ENCODE measurements around the gene NCKAP1. TPM values are rescaled to one million over a fixed set of nuclear protein-coding genes. Genes with fewer than 3 reads are reported as not detected.

NCKAP1 gene
- total RNA-seq, 1 experiment from 2014 or later = 115 TPM

DNA sequence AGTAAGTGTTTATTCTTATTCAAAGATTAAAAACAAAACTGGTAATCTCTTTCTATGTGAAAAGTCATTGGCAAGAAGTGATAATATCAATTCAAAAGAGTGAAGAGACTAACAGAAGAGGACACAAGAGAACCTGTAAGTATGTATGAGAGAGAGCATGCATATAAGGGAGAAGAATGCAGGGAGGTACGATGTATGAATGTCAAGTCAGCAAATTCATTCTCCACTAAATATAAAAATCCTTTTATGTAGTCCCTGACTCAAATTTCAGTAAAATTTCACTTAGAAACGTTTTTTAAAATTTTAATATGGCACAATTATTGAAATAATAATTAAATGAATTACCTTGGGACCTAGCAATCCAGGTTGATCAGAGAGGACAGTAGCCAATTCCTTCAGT is 55.3 kb downstream of the NCKAP1 start:
- ChIA-PET POLR2A (no interaction called here), CTCF (no interaction called here), RAD21 (ENCODE audit: low non-redundant PET in 1 of 2, low total read pairs in 2 of 2, uncharacterized antibody in 2 of 2, unreplicated experiment in 2 of 2) (no interaction called here)
- Histone ChIP-seq H2AFZ (ENCODE audit: low read depth, low read length, poor library complexity, severe bottlenecking) (no peak overlapping the region), H3K9me3 (ENCODE audit: control insufficient read depth in 1 of 2, insufficient read depth in 1 of 2, low read depth in 1 of 2, low read length in 2 of 2) (no peaks in the 10 kb centered on the region), H3K36me3 (ENCODE audit: control insufficient read depth in 1 of 2, insufficient read depth in 2 of 2, low read length in 2 of 2) (peaks cover 17 to 29% of the 10 kb centered on the region in 2 experiments), H3K4me3 (replicated peaks in 1 of 2; ENCODE audit: low read depth in 1 of 2, low read length in 2 of 2) (no peak overlapping the region), H3K9me2 (ENCODE audit: insufficient read depth) (no peaks in the 10 kb centered on the region), H3K9ac (ENCODE audit: low read length) (no peak overlapping the region), H4K20me1 (ENCODE audit: insufficient read depth) (no peaks in the 10 kb centered on the region), H3K4me1 (ENCODE audit: control insufficient read depth in 1 of 2, insufficient read depth in 2 of 2, low read length in 2 of 2) (no peaks in the 10 kb centered on the region), H3K79me2 (ENCODE audit: insufficient read depth, low read length) (no peaks in the 10 kb centered on the region), H3K4me2 (ENCODE audit: low read length) (no peak overlapping the region), H3K27me3 (ENCODE audit: insufficient read depth, low read length) (no peaks in the 10 kb centered on the region), H3K27ac (ENCODE audit: low read depth, low read length) (no peak overlapping the region)
- DNase-seq (ENCODE audit: low read depth, low spot score) (no peak), ATAC-seq (no peak)
- TF ChIP-seq ZNF274 (IDR thresholded peaks at IDR 0.05; ENCODE audit: low read depth, low read length) (no peak), YY1 (IDR thresholded peaks at IDR 0.05; ENCODE audit: extremely low read depth, insufficient replicate concordance, low read depth, low read length) (no peak), POLR2AphosphoS5 (IDR thresholded peaks at IDR 0.05; ENCODE audit: low read depth, low read length) (no peak), EZH2 (IDR thresholded peaks at IDR 0.05) (no peak), EZH2phosphoT487 (IDR thresholded peaks at IDR 0.05; ENCODE audit: borderline replicate concordance) (no peak), TCF7L2 (IDR thresholded peaks at IDR 0.05; ENCODE audit: borderline replicate concordance, extremely low read depth, insufficient read depth, insufficient read length) (no peak), POLR2A (IDR thresholded peaks at IDR 0.05; ENCODE audit: borderline replicate concordance, extremely low read depth, insufficient read depth, insufficient read length) (no peak), RAD21 (IDR thresholded peaks at IDR 0.05; ENCODE audit: low read depth) (no peak), FOSL1 (IDR thresholded peaks at IDR 0.05; ENCODE audit: low read depth) (no peak), ZBTB33 (IDR thresholded peaks at IDR 0.05; ENCODE audit: extremely low read depth, insufficient replicate concordance, low read length) (no peak), SIN3A (IDR thresholded peaks at IDR 0.05; ENCODE audit: low read depth) (no peak), ZFX (IDR thresholded peaks at IDR 0.05) (no peak), EGR1 (IDR thresholded peaks at IDR 0.05; ENCODE audit: low read depth) (no peak)
- TF ChIP-seq, protein P1, sequence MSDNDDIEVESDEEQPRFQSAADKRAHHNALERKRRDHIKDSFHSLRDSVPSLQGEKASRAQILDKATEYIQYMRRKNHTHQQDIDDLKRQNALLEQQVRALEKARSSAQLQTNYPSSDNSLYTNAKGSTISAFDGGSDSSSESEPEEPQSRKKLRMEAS (IDR thresholded peaks at IDR 0.05) = no peak
- TF ChIP-seq, protein P2, sequence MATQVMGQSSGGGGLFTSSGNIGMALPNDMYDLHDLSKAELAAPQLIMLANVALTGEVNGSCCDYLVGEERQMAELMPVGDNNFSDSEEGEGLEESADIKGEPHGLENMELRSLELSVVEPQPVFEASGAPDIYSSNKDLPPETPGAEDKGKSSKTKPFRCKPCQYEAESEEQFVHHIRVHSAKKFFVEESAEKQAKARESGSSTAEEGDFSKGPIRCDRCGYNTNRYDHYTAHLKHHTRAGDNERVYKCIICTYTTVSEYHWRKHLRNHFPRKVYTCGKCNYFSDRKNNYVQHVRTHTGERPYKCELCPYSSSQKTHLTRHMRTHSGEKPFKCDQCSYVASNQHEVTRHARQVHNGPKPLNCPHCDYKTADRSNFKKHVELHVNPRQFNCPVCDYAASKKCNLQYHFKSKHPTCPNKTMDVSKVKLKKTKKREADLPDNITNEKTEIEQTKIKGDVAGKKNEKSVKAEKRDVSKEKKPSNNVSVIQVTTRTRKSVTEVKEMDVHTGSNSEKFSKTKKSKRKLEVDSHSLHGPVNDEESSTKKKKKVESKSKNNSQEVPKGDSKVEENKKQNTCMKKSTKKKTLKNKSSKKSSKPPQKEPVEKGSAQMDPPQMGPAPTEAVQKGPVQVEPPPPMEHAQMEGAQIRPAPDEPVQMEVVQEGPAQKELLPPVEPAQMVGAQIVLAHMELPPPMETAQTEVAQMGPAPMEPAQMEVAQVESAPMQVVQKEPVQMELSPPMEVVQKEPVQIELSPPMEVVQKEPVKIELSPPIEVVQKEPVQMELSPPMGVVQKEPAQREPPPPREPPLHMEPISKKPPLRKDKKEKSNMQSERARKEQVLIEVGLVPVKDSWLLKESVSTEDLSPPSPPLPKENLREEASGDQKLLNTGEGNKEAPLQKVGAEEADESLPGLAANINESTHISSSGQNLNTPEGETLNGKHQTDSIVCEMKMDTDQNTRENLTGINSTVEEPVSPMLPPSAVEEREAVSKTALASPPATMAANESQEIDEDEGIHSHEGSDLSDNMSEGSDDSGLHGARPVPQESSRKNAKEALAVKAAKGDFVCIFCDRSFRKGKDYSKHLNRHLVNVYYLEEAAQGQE (IDR thresholded peaks at IDR 0.05; ENCODE audit: low read depth) = no peak
- TF ChIP-seq, protein P3, sequence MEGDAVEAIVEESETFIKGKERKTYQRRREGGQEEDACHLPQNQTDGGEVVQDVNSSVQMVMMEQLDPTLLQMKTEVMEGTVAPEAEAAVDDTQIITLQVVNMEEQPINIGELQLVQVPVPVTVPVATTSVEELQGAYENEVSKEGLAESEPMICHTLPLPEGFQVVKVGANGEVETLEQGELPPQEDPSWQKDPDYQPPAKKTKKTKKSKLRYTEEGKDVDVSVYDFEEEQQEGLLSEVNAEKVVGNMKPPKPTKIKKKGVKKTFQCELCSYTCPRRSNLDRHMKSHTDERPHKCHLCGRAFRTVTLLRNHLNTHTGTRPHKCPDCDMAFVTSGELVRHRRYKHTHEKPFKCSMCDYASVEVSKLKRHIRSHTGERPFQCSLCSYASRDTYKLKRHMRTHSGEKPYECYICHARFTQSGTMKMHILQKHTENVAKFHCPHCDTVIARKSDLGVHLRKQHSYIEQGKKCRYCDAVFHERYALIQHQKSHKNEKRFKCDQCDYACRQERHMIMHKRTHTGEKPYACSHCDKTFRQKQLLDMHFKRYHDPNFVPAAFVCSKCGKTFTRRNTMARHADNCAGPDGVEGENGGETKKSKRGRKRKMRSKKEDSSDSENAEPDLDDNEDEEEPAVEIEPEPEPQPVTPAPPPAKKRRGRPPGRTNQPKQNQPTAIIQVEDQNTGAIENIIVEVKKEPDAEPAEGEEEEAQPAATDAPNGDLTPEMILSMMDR (IDR thresholded peaks at IDR 0.05 in 2 of 3, conservative IDR thresholded peaks at IDR 0.05 in 1 of 3; ENCODE audit: borderline replicate concordance in 1 of 3, insufficient read depth in 1 of 3, low read depth in 2 of 3, low read length in 2 of 3) = no peak
- intact Hi-C loops (cut with micrococcal nuclease) = loop anchor here (5.0 to 10.0 kb wide), 2 partner anchors 318 to 796 kb away; no protein-coding TSS in a partner anchor
- no TSS peak for BruUV-seq (replicated peaks)
